HG03442 (cell line): ENCODE results near the gene BRD4.
"Not testable (repeated sequence)": the region's sequence is repeated elsewhere in the genome, so short reads cannot be mapped to it uniquely, and the experiment has no call there.

Source experiments
- ATAC-seq: cut with Tn5 transposase; IDR thresholded peaks from one replicate; pipeline ENCODE4 v1.9.1; 2021; ENCODE audit warnings: mild to moderate bottlenecking, moderate library complexity; ENCODE audit not compliant: unreplicated experiment

BRD4 gene

DNA sequence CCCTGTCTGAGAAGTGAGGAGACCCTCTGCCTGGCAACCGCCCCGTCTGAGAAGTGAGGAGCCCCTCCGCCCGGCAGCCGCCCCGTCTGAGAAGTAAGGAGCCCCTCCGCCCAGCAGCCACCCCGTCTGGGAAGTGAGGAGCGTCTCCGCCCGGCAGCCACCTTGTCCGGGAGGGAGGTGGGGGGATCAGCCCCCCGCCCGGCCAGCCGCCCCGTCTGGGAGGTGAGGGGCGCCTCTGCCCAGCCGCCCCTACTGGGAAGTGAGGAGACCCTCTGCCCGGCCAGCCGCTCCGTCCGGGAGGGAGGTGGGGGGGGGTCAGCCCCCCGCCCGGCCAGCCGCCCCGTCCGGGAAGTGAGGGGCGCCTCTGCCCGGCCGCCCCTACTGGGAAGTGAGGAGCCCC is 30.7 kb upstream of the BRD4 start:
- ATAC-seq: not testable (repeated sequence)

DNA sequence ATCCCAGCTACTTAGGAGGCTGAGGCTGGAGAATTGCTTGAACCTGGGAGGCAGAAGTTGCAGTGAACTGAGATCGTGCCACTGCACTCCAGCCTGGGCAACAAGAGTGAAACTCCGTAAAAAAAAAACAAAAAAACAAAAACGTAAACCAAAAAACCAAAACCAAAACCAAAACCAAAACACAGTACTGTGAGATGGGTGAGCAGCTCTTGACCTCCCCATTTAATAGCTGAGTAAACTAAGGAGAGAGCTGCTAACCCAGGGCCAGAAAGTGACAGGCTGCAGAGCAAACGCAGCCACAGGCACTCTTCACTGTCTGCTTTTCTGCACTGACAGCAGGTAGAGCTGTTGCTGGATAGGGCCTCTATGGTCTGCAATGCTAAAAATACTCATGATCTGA is 27.7 kb upstream of the BRD4 start:
- ATAC-seq: not testable (repeated sequence)

DNA sequence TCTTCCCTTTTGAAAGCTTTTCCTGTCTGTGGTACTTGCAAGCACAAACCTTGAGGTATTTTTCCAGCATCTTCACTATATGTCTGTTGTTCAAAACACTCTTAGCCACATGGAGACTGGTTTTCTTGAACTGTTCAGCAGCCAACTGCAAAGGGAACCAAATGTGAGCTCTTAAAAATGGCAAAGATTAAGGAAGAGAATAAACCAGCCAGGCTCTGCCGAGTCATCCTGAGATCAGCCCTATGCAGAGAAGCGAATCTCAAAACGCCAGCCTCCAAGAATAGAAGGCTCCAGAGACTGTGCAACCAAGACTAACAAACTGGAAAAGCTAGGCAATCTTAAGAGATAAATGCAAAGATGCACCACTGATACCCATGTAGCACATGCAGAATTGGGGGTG is 26.6 kb upstream of the BRD4 start:
- no peak for ATAC-seq

DNA sequence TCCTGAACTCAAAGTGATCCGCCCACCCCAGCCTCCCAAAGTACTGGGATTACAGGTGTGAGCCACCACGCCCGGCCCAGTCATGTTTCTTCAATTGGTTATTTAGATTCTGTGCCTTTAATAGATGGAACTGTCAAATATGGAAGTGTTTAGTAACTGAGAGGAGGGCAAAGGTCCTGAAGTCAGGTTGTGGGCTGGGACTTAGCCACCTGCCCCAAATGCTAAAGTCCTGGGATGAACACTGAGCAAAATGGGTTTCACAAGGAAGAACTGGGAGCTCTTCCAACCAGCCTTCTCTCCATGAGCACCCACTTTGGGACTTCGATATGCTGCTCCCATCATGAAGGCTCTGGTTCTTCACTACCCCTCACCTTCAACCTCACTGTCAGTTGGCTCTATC is 25.6 kb upstream of the BRD4 start:
- ATAC-seq: no peak

DNA sequence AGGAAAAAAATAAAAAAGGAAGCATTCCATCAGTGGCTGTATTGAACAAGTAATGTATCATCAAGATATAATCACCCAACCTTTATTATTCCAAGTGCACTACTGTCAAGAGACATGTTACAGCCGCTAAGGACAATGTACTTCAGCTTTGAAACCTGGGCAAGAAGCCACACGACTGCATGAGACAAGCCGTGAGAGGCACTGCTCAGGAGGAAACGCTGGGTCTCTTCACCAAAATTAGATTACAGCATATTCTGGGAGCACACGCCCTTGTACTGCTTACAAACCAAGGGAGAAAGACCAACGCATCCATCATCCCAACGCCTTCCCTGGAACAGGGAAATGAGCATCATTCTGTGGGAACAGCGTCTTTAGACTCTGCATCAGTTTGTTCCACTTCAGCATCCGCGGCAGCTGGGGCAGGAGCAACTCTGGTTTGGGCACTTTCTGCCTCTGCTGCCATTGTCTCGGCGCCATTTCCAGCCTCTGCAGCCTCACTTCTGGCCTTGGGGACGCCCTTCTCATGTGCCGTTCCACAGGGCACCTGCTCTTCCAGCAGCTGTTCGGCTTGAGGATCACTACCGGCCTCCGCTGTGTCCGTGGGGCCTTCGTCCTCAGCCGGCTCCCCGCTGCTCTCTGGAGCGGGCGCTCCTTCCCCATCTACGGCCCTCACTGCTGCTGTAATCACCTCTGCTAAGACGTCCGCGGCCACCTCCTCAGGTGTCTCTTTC is 22.4 kb upstream of the BRD4 start:
- no peak for ATAC-seq

DNA sequence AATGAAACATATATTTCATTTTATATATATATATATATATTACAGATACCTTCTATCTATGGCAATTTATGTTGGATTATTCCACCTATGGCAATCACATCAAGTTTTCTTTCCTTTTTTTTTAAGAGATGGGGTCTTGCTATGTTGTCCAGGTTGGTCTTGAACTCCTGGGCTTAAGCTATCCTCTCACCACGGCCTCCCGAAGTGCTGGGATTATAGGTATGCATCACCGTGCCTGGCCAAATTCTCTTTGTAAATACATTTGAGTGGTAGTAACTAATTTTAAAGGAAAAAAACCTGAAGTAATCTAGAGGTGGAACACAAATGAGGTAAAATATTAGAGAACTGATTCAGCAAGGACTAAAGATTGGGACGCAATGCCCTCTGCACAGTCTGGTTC is 21.6 kb upstream of the BRD4 start:
- no peak for ATAC-seq

DNA sequence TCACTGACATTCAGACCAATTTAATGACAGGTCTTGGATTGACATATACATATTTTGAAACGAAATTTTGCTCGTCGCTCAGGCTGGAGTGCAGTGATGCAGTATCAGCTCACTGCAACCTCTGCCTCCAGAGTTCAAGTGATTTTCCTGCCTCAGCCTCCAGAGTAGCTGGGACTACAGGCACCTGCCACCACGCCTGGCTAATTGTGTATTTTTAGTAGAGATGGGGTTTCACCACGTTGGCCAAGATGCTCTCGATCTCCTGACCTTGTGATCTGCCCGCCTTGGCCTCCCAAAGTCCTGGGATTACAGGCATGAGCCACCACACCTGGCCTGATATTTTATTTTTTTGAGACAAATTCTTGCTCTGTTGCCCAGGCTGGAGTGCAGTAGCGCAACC is 20.2 kb upstream of the BRD4 start:
- not testable (repeated sequence) for ATAC-seq

DNA sequence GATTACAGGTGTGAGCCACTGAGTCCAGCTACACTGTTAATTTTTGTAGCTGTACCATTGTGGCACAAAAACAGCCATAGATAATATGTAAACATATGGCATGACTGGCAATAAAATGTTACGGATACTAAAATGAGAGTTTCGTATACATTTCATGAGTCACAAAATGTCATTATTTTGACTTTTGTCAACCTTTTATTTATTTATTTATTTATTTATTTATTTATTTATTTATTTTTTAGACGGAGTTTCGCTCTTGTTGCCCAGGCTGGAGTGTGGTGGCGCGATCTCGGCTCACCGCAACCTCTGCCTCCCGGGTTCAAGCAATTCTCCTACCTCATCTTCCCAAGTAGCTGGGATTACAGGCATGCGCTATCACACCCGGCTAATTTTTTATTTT is 9.0 kb upstream of the BRD4 start:
- ATAC-seq: not testable (repeated sequence)

DNA sequence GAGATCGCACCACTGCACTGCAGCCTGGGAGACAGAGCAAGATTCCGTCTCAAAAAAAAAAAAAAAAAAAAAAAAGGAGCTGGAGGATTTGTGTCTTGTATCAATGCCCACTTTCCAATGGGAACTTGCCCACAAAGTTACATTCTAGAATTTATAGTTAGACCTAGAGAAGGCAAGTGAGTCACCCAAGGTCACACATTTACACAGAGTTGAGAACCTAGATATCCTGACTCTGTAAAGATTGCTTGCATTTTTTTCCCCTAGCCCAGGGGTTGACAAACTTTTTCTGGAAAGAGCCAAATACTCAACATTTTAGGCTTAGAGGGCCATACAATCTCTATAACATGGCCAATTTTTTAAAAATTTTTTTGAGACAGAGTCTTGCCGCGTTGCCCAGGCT is 7.7 kb upstream of the BRD4 start:
- no peak for ATAC-seq

DNA sequence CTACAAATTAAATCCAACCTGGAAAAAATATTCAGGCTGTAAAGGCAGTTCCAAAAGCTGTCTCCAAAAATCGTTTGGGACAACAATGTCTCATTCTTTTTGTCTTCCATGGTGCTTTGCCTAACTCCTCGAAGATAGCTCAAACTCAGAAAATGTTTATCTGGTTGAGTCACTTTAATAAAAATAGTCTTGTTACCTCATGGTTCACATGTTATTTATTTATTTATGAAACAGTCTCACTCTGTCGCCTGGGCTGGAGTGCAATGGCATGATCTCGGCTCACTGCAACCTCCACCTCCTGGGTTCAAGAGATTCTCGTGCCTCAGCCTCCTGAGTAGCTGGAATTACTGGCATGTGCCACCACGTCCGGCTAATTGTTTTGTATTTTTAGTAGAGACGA is 4.9 kb upstream of the BRD4 start:
- ATAC-seq: no peak

DNA sequence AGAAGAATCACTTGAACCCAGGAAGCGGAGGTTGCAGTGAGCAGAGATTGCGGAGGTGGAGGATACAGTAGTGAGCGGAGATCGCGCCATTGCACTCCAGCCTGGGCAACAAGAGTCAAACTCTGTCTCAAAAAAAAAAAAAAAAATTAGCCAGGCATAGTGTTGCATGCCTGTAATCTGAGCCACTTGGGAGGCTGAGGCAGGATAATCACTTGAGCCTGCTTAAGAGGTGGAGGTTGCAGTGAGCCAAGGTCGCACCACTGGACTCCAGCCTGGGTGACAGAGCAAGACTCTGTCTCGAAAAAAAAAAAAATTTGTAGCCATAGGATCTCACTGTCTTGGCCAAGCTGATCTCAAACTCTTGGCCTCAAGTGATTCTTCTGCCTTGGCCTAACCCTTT is 3.7 kb upstream of the BRD4 start:
- ATAC-seq: not testable (repeated sequence)

DNA sequence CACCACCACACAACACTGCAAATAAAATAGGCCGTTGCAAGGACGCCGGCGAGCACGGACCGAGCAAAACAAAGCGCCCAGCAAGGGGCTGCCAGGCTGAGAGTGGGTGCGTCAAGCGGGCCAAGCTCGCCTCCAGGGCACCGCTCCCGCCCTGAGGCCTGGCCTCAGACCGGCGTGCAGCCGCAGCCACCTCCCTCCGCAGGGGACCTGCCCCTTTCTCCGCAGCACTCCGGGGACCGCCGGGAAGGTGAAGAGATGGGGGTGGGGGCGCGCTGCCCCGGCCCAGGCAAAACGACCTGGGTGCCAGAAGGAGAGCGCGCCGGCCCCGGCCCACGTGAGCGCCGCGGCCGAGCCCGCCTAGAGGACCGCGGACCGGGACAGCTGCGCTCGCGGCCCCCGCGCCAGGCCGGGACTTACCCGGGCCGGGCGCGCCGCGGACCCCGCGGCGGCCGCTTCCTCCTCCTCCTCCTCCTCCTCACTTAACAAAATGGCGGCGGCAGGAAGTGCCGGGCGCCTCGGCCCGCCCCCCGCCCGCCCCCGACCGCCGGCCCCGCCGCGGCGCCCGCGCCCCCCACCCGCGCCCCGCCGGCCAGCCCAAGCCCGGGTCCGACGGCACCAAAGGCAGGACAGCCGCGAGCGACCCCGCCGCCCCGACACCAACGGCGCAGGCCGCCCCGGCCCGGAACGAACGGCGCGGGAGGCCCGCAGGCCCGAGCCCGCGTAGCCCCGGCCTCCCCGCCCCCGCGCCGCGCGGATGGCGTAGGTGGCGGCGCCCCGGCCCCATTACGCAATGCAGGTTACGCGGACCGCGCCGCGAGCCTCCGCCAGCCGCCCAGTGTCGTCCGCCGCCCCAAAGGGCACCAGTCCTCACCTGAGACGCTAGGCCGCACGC is 674 bp downstream of the BRD4 start:
- peak; percentile 28 for ATAC-seq

DNA sequence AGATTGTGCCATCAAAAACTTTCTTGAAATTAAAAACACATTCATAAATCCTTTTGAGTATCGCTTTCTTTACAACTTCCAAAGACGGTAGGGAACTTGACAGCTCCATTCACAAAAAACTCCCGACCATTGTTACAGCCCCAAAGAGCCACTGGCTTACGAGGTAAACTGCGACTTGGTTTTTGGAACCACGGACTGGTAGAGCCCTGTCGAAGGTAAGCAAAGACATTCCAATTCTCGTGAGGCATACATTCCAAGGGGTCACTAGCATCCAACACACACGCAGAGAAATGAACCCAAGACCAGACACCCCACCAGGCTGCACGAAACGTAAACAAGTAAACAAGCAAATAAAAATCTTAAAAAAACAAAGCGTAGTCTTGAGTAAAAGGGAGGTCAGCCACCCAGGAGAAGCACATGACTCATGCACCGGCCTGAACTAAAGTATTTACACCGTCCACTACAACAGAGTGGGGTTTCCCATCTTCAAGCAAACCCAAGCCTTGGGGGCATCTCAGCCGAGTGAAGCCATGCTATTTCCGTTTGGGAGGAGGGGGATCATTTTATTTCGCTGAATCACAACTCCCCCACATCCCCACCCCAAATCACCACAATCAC is 1.4 kb downstream of the BRD4 start:
- ATAC-seq: no peak

DNA sequence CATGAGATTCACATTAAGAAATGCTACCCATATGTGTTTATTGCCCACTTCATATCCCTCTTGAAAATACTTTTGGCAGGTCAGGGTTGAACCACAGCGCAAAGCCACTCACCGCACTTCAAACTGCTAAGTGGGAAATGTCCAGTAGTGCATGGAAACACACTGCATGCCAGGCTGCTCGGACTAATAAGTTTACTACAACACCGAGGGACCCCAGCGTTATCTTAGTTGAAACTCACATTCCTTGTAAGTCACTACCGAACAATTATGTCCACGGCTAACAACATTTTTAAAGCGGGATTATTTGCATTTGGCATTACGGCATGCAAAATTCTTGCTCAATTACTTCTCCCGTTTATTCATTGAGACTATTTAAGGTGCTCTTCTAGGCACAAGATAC is 4.0 kb downstream of the BRD4 start:
- ATAC-seq: no peak

DNA sequence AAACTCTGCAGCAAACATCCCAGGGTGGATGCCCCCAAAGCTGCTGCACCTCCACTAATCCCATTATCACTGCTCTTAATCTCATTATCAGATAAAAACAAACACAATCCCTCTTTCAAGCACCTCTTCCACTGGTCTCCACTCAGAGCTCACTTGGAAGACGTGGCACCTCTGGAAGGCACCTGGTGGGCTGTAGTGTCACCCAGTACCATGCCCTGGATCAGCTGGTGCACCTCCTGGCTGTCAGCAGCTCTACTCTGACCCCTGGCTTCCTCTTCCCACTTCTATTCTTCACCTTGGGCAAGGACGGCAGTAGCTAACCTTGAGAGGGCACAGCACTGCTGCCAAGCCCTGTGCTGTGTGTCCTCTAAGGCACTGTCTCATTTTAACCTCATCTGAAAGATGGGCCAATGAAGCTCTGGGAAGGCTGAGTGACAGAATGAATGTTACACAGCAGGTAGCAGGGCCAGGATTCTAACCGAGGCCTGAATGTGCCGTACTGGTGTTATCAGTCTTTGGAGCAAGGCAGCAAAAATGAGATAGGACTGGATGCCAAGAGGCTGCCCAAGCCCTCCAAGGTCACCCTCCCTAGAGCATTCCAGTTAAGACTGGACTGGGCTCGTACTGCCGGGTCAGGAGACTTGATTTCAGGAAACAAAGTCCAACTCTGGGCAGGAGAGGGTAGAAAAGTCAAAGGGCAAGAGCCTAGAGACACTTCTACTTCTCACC is 7.4 kb downstream of the BRD4 start:
- no peak for ATAC-seq

DNA sequence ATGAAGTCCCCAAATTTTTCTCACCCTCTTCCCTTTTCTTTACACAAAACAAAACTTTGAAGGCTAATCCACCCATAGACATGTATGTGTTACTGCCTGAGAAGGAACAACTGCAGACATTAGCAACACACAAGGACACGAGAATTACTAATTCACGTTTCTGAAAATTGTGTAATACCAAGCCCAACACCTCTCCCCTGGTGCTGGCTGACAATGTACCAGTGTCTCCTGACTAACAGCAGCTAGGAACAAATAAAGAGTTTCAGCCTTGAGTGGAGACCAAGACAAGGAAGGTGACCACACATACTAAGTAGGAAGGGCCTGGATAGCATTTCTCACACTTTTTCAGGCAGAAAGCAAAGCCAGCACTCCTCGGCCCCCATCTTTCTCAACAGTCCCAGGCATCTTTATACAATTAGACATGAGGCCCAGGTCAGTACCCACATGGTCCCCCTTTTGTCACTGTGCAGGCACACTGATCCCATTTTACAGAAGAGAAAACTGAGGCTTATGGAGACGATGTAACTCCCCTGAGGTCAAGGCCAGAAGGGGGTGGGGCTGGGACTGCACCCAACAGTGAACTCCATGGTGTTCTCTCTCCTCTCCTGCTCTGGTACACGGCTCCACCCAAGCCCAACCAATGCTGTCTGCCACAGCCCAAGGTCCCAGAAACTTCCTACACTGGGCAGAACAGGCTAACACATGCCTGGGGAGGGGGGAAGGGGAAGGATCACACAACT is 8.7 kb downstream of the BRD4 start:
- no peak for ATAC-seq

DNA sequence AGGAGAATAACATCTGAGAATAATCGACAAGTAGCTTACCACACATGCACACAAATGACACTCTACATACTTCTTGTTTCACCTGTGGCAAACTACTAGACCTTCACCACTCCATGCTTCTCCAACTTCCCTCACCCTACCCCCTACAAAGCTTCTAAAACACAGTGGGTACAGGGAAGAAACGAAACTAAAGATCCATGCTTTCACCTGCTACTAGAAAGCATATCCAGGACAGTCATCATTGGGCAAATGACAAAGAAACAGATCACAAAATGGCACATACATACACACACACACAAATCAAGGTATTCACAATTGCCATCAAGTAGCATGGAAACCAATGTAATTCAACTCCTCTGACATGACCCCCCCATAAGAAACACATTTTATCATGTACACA is 10.6 kb downstream of the BRD4 start:
- no peak for ATAC-seq

DNA sequence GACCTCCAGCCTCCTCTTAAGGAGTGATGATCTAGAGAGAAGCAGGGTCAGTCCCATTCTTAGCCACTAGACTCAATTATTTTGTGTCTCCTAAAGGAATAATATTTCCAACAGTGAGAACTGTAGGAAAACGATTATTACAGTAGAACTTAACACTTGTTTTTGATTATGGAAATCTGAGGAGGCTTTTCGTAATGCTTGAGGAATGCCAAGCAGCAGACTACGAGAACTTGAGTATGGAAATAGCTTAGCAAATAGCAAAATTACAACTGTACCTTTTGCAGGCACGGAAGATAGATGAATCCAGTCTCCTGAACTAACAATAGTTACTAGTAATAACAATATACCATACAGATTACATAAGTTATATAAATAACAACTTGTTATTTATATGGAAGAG is 12.2 kb downstream of the BRD4 start:
- no peak for ATAC-seq

DNA sequence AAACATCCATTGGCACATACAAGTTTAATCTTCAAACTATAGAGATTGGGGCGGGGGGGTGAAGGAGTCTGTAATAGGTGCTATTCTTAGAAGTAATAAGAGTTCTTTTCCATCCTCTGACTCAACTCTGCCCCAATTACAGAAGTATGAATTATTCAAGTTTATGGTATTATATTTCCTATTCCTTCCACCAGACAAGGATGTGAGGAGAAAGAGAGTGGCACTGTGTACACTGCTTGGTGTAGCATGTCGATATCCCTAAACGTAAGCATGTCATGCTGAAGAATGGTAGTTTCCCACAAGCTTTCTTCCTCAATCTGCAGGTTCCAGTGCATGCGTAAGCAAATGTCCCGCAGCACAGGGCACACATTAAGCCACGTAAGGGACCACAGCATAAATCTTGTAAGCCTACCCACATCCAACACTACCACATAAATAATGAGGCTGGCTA is 14.1 kb downstream of the BRD4 start:
- ATAC-seq: no peak

DNA sequence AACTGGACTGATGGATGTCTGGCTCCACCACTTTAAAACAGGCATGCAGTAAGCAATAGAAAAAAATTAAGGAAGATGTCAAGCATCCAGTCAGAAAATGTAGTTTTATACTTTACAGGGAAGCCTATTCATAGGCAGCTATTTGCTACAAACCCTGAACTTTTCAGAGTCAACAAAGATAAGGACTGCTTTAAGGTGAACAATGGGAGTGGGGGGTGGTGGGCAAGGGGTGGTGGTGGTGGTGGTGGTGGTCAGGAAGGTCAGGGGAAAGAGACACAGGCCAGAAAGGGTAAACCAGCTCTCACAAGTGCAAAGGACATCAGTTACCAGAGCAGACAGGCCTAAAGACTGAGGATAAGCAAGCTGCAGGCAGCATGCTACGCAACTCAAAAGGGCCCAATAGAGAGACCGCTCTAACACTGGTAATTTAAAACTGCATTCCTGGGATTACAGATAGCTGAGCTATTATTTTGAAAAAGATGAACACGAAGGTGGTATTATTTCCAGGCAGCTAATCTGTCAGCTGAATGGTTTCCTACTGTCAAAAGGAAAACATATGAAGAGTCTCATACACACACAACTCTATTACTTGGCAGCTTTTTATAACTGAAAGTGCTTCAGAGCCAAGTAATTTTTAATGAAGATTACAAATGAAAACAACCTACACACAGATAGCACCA is 14.8 kb downstream of the BRD4 start:
- no peak for ATAC-seq
